Sigmoid colon (tissue), 4 donors: Measurements from ENCODE around the gene IL24.

ENCODE experiments used
- EP300 ChIP-seq, 4 donors: sonication (generic); formaldehyde crosslinking; IDR thresholded peaks; one replicate each; pipeline ENCODE4 v1.6.1; 2017; ENCODE audit warnings: antibody characterized with exemption in 4 of 4
- POLR2A ChIP-seq, 2 donors: fragments of 450-650 bp; IDR thresholded peaks; one replicate each; pipeline ENCODE4 v1.6.1; 2016; ENCODE audit warnings: antibody characterized with exemption in 2 of 2, mild to moderate bottlenecking in 2 of 2, moderate library complexity in 2 of 2
- POLR2AphosphoS5 ChIP-seq, 4 donors: sonication (generic); formaldehyde crosslinking; IDR thresholded peaks; one replicate each; pipeline ENCODE4 v1.6.1; 2017; ENCODE audit warnings: antibody characterized with exemption in 4 of 4
- TF ChIP-seq, protein P1 (sequence below), 4 experiments: fragments of 450-650 bp in 3 of 4; fragments of 200-600 bp in 1 of 4; IDR thresholded peaks; one replicate each; pipeline ENCODE4 v1.5.1; 2016 to 2019; ENCODE audit warnings: antibody characterized with exemption in 4 of 4, mild to moderate bottlenecking in 3 of 4, moderate library complexity in 2 of 4

DNA sequence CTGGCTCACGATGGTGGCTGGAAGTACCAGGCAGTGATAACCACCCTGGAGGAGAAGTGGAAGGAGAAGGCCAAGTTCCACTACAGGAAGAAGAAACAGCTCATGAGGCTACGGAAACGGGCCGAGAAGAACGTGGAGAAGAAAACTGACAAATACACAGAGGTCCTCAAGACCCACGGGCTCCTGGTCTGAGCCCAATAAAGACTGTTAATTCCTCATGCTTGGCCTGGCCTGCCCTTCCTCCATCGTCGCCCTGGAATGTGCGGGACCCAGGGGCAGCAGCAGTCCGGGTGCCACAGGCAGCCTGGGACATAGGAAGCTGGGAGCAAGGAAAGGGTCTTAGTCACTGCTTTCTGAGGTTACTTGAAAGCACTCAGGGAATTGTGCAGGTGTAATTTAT, 10.8 kb downstream of the IL24 start:
- TF ChIP-seq, protein P1, sequence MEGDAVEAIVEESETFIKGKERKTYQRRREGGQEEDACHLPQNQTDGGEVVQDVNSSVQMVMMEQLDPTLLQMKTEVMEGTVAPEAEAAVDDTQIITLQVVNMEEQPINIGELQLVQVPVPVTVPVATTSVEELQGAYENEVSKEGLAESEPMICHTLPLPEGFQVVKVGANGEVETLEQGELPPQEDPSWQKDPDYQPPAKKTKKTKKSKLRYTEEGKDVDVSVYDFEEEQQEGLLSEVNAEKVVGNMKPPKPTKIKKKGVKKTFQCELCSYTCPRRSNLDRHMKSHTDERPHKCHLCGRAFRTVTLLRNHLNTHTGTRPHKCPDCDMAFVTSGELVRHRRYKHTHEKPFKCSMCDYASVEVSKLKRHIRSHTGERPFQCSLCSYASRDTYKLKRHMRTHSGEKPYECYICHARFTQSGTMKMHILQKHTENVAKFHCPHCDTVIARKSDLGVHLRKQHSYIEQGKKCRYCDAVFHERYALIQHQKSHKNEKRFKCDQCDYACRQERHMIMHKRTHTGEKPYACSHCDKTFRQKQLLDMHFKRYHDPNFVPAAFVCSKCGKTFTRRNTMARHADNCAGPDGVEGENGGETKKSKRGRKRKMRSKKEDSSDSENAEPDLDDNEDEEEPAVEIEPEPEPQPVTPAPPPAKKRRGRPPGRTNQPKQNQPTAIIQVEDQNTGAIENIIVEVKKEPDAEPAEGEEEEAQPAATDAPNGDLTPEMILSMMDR (IDR thresholded peaks at IDR 0.05): no peak
- TF ChIP-seq POLR2A (IDR thresholded peaks at IDR 0.05) (no peak), POLR2AphosphoS5 (IDR thresholded peaks at IDR 0.05) (no peak), EP300 (IDR thresholded peaks at IDR 0.05) (no peak)
